ENCODE results near the gene TRAPPC6A. TPM values are rescaled to one million over a fixed set of nuclear protein-coding genes. Genes with fewer than 3 reads are reported as not detected.

TRAPPC6A gene
- total RNA-seq, 1 donor from 2014 or later: 20.1 TPM

DNA sequence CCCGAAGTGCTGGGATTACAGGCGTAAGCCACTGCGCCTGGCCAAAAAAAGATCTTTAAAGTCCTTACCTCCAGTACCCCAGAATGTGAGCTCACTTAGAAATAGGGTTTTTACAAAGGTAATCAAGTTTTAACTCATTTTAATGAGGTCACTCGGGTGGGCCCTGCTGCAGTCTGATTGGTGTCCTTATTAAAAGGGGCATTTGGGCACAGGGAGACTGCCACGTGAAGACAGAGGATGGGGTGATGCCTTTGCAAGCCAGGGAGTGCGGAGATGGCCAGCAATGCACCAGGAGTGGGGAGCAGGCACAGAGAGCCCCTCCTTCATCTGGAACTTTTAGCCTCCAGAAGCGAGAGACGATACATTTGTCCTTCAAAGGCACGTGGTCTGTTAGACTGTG, 28.9 kb downstream of the TRAPPC6A start:
- no peak for DNase-seq (ENCODE audit: low read depth)

DNA sequence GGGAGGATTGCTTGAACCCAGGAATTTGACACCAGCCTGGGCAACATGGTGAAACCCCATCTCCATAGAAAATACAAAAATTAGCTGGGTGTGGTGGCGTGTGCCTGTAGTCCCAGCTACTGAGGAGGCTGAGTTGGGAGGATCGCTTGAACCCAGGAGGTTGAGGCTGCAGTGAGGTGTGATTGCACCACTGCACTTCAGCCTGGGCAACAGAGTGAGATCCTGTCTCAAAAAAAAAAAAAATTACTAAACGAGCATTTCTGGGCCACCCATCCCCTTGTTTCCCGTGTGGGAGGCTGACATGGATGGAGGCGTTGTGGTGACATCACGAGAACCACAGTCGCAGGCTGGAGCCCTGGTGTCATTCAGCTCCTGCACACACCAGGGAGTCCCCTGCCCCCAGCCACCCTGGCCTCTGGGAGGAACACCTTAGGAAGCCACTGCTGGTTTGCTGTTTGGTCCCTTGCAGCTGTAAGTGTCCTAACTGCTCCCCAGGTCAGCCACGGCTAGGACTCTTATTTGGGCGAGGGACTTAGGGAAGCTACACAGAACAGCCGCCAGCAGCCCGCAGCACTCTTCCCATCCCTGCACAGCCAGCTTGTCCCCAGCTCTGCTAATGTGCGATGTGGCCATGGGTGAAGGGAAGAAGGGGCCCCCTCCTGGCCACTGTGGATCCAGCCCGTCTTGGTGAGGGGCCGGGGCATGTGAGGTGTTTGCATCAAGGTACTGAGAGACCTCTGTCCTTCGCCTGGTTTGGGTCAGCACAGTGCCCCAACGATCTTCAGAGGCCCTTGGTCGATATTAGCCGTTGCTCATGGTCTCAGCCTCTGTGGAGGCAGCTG, 30.0 kb downstream of the TRAPPC6A start:
- no peak for DNase-seq (ENCODE audit: low read depth)

DNA sequence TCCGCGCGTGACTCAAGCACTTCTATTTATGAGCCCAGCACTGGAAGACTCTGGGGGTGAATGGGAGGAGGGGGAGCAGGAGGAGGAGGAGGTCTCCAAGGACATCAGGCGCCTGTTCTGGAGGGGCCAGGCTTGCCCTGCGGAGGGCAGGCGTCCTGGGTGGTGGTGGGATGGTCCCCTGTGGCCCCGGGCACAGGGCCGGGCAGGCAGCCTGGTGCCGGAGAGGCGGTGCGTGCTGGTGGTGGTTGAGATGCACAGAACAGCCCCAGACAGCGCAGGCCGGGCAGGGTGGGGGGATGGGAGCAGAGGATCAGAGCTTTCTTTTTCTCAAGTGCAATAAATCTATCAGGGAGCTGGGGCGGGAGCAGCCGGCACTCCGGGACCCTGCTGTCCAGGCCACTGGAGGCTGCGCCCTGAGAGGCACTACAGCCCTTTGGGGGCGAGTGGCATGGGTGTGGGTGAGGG, 31.3 kb downstream of the TRAPPC6A start:
- no peak for DNase-seq (ENCODE audit: low read depth)

DNA sequence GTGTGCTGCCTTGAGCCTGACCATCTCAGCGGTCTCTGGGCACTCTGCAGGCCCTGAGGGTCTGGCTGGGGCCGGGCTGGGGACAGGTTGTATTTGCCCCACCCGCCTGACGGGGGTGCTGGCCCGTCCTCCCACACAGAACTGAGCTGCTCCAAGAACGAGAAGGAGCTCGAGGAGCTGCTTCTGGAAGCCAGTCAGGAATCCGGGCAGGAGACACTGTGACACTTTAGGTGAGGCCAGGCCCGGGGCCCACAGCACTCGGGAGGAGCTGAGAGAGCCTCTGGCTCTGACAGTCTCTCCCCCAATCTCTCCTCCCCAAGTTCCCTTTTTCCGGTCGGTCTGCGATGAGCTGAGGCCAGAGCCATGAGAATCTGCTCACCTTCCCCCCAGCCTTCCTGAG, 31.8 kb downstream of the TRAPPC6A start:
- DNase-seq (ENCODE audit: low read depth): no peak

DNA sequence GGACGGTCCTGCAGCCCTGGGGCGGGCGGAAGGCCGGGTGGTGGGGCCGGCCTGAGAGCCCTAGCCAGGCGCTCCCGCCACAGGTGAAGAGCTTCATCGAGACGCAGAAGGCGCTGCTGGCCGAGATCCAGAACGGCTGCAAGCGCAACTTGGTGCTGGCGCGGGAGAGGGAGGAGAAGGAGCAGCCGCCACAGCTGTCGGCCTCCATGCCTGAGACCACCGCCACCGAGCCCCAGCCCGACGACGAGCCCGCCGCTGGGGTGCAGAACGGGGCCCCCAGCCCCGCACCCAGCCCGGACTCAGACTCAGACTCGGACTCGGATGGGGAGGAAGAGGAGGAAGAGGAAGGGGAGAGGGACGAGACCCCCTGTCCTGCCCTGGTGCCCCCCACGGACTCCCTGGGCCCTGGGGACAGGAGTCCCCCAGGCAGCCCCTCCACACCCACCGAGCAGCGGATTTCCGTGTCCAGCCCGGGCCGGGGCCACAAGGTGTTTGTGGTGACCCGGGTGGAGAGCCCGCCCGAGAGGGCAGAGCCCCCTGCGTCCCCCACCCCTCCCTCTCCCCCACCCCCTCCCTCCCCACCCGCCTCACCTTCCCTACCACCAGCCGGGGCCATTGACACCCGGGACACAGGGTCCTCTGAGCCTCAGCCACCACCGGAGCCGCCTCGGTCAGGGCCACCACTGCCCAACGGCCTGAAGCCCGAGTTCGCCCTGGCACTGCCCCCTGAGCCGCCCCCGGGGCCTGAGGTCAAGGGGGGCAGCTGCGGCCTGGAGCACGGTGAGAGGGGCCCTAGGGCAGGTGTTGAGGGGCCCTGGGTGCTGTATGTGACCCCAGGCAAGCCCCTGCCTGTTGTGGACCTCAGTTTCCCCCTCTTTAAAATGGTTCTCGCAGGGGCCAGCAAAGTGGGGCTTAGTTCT, 32.5 kb downstream of the TRAPPC6A start:
- DNase-seq (ENCODE audit: low read depth): no peak

DNA sequence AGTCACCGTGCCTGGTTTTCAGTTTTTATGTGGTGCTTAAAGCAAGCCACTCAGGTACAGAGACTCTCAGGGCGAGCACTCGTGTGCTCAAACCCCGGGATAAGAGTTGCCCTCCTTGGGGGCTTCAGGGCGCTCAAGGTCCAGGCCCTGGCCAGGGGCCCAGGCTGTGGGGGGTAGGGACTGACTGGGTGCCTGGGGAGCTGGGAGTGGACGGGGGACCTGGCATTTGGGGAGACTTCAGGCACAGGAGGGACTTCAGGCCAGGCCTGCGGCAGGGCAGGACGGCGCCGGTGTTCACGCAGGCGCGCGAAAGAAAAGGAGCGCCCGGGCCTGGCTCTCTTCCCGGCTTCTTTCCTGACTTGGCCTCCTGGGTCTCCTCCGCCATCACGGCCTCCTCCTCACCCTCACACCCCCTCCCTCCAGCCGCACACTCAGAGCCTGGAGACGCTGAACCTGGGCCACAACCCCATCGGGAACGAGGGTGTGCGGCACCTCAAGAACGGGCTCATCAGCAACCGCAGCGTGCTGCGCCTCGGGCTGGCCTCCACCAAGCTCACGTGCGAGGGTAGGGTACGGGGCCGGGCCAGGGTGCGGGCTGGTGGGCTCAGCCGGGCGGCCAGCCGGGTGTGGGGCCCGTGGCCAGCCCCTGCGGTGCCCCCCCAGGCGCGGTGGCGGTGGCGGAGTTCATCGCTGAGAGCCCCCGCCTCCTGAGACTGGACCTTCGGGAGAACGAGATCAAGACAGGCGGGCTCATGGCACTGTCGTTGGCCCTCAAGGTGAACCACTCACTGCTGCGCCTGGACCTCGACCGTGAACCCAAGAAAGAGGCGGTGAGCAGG, 33.4 kb downstream of the TRAPPC6A start:
- no peak for DNase-seq (ENCODE audit: low read depth)

DNA sequence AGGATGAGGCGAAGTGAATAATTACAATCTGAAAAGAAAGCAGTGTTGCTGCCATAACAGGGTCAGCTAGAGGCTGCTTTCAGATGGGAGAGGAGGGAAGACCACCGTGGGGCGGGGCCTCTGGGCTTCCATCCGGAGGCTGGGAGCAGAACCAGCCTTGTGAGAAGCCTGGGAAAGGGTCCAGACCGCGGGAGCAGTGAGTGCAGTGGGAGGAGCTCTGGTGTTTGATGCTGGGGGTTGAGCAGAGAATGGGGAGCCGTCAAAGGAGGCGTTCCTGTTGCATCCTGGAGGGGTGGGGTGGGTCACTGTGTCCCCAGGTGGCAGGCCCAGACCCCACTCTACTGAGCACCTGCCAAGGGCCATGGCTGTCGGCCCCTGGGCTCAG, 35.3 kb downstream of the TRAPPC6A start:
- DNase-seq (ENCODE audit: low read depth): no peak

DNA sequence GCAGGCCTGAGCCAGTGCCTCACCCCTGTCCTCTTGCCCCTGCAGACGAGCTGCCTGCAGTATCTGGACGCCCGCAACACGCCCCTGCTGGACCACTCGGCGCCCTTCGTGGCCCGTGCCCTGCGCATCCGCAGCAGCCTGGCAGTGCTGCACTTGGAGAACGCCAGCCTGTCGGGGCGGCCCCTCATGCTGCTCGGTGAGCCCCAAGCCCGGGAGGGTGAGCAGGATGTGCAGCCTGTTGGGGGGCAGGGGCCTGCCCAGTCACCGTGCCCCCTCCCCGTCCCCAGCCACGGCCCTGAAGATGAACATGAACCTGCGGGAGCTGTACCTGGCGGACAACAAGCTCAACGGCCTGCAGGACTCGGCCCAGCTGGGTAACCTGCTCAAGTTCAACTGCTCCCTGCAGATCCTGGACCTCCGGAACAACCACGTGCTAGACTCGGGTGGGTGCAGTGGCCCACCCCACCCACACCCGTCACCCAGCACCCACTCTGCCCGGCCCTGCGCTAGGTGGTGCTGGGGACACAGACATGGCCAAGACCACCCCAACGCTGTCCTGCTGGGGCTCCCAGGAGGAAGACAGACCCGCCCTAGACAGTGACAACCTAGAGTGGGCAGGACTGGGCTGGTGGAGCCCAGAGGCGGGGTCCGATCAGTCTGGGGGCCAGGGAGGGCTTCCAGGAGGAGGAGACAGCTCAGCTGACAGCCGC, 35.9 kb downstream of the TRAPPC6A start:
- DNase-seq (ENCODE audit: low read depth): no peak

DNA sequence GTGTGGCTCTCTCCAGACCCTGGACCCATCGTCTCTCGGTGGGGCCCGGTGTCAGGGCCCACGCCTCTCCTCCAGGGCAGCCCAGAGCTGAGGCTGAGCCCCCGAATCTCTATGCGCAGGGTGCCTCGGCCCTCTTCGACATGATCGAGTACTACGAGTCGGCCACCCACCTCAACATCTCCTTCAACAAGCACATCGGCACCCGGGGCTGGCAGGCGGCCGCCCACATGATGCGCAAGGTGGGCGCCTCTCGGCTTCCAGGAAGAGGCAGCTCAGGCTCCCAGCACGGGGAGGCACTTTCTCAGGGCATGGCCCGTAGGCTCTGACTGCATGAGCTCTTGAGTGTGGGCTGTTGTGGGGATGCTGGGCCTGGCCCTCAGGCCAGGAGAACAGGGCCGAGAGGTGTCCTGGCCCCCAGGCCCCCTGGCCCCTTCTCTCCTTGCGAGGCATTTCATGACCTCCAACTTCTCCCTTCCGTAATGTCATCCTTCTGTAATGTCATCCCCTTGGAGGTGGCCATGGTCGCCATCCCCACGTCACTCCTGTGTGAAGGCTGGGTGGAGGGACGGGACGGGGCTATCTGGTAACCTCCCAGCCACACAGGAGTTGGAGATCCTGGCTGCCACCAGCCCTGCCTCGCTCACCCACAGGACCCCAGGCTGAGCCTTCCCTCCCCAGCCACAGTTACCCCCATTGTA, 36.7 kb downstream of the TRAPPC6A start:
- no peak for DNase-seq (ENCODE audit: low read depth)

DNA sequence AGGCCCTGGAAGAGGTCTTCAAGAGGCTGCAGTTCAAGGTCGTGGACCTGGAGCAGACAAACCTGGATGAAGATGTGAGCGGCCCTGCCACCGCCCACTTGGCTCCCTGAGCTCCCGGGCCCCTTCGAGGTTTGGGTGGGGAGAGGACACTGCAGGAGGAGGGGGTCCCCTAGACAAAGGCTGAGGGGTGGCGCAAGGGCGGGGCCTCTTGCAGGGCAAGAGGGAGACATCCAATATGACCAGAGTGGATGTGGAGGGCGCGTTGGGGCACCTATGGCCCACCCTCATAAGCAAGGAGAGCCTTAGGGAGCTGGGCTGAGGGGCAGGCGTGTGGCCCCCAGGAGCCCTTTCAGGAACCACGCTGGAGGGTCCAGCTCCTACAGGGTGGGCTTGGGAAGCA, 37.5 kb downstream of the TRAPPC6A start:
- DNase-seq (ENCODE audit: low read depth): no peak

DNA sequence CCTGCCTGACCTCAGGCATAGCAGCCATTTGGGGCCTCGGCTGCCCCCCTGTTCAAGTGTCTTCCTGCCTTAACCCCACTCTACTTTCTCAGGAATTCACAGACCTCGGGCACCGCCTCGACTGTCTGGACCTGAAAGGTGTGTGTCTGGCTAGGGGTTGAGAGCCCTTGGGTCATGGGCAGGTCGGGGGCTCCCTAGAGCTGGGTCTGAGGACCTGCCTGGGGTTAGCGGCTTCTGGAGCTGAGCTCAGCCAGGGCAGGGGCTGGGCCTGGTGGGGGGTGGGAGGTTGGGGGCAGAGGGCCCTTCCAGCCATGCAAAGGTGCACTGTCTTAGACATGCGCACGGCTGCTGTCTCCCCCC, 37.9 kb downstream of the TRAPPC6A start:
- no peak for DNase-seq (ENCODE audit: low read depth)

DNA sequence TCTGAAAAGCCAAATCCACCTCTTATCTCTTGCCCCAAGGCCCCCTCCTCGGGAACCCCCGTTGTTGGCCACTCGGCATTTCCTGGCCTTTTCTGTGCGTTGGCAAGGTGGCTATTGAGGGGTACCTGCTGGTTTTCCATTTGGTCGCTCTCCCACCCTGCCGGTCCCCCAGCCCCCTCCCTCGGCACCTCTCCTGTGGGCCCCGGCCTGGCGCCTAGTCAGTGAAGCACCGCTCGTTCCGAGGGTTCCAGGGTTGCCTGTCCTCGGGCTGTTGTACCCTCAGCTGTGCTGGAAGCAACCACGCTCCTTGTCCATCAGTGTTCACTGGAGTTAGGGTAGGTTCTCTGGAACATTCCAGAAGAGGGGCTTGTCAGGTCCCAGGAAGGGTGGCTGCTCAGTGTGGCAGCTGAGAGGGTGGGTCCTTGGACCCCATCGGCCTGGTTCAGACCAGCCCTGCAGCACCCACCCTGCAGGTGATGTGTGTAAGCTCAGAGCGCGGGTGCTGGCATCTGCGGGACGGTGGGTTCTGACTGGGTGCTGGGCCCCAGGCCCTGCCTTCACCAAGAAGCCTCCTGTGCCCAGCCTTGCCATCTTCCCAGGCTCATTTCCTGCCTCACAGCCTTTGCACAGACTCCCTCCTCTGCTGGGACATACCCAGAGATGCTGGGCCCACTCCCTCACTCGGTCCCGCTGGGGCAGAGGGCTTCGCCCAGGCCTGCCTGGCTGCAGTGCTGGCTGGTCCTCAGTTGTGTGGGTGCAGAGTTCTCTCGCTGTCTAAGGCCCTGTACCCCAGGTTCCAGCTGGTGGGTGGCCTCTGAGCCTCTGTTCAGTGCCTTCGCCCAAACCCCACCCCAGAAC, 38.5 kb downstream of the TRAPPC6A start:
- no peak for DNase-seq (ENCODE audit: low read depth)

DNA sequence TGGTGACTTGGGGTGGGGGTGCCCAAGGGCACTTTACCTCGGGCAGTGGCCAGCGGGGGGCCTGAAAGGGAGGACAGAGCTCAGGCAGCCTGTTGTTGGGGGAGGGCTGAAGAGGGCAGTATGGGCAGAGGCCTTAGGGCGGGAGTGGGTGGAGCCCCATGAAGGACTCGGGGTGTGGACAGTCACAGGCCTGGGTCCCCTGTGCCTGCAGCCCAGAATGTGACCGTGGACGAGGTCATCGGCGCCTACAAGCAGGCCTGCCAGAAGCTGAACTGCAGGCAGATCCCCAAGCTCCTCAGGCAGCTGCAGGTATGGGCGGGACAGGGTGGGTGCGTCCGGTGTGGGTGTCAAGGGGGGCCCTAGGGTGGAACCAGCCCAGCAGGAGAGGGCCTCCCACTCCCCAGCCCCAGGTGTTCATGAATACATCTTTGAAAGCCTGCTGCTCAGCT, 39.7 kb downstream of the TRAPPC6A start:
- no peak for DNase-seq (ENCODE audit: low read depth)

DNA sequence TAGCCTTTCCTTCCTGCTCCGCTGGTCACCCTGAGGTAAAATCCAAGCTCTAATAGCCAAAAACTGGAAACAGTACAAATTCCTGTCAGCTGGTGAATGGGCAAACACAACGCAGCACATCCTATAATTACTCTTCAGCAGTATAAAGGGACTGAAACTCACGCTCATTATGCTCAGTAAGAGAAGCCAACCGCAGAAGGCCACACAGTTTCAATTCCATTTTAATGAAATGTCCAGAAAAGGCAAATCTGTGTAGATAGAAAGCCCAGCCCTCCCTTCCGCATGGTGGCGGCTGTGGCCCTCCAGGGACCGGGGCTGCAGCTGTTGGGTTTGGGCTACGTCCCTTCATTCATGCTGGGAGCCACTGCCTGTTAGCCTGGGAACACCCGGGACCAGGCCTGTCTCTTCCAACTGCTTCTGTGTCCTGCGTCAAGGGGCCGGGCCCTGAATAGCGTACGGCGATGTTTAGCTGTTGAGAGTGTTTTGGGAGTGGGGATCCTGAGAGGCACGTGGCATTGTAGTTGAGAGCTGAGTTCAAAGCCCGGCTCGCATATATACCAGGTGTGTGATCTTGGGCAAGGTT, 40.8 kb downstream of the TRAPPC6A start:
- no peak for DNase-seq (ENCODE audit: low read depth)

DNA sequence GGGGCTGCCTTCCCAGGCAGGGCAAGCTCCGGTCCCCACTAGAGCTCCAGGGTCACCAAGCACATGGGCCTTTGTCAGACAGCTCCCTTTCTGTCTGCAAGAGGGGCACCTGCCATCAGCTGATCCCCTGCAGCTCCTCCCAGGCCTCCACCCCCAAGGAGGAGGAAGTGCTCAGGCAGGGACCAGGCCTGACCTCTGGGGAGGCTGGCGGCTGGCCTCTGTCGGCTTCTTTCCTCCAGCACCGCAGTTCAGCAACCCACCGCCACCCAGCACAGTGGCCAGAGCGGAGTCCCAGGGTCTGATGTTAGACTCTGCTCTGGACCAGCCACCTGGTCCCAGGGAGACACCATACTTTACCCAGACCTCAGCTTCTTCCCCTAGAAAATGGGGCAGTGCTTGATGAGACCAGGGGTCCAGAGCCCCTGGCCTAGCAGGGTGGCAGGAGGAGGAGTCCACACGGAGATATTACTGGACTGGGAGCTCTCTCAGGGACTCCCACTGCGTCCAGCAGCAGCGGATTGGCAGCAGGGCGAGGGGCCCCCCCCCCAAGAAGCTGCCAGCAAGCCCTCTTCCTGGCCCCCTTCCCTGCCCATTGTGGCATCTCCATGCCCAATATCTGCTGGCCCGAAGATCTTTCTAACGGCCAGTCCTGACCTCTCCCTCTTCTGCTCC, 41.4 kb downstream of the TRAPPC6A start:
- DNase-seq (ENCODE audit: low read depth): no peak

DNA sequence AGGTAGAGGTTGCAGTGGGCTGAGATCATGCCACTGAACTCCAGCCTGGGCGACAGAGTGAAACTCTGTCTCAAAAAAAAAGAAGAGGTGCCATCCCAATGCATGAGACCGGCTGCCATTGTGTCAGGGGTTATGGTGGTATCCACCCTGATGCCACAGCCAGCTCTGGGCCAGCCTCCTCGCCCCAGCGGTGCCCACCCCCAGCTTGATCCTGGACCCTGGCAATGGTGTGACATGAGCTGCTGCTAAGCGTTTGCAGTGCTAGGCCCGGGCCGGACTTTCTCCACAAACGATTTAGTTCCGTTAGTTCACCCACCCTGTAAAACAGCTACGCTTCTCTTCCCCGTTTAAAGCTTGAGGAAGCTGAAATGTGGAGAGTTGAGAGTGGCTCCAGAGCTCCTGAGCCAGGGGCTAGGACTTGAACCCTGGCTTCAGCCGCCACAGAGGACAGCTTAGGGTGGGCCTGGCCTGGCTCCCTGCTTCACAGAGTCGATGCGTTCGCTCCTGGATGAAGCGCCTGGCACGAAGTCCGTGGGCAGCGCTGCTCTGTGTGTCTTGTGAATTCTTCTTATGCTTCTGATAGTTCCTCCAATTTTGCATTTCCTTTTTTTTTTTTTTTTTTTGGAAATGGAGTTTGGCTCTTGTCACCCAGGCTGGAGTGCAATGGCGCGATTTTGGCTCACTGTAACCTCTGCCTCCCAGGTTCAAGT, 42.7 kb downstream of the TRAPPC6A start:
- DNase-seq (ENCODE audit: low read depth): no peak

DNA sequence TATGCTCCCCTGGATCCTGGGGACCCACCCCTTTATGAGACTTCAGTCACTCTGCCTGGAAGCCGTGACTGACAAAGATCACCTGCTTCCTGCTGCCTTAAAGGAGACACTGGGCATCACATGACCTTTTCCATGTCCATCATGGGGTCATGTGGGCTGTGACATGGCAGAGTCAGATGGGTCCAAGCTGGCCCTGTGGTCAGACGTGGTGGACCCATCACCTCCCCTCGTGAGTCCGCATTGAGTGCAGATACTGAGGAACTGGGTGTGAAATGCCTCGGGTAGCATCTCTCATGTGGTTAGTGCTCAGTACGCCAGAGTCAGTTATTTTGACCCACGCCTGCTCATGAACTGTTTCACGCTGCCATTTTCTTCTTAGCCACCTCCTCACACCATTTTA, 44.4 kb downstream of the TRAPPC6A start:
- no peak for DNase-seq (ENCODE audit: low read depth)

Data from renal cortical epithelial cell (primary cell).